ENCODE measurements around the gene TRIP12. TPM values are rescaled to one million over a fixed set of nuclear protein-coding genes. Genes with fewer than 3 reads are reported as not detected.

The TRIP12 gene
- total and polyA plus RNA-seq, 2 donors (not counting 3 experiments of a cell fraction or from before 2014, with no cell fraction given), result 53.8 to 278 TPM

GRCh38 chr2:229731916-229732315 lies 189.9 kb downstream of the TRIP12 start:
- no TSS peak for BruUV-seq (replicated peaks)
- H3K79me2 ChIP-seq (ENCODE audit: control insufficient read depth, insufficient read depth, low read length), result no peaks in the 10 kb centered on the region
- ChIA-PET CTCF (no interaction called here), POLR2A (no interaction called here)
- dilution Hi-C loops (cut with MboI; ENCODE audit: extremely low pct_ligation_motif_present, low sequenced_read_pairs) (no loop called here), intact Hi-C loops (cut with micrococcal nuclease) (no loop called here)
- no peak overlapping the region for H3K4me2 ChIP-seq (ENCODE audit: insufficient read depth, low read length)
- DNase-seq (ENCODE audit: low read depth, low spot score), result no peak
- H4K20me1 ChIP-seq (replicated peaks; ENCODE audit: control insufficient read depth, extremely low read depth, insufficient read depth, low read length), result no peaks in the 10 kb centered on the region
- FAIRE-seq, result no peak
- H2AFZ ChIP-seq (ENCODE audit: low read depth, low read length), result no peak overlapping the region
- no peak overlapping the region for H3K9ac ChIP-seq (replicated peaks; ENCODE audit: extremely low read depth, insufficient read depth, low read length)
- peaks cover 0 to 3% of the 10 kb centered on the region in 2 experiments for H3K27me3 ChIP-seq (ENCODE audit: control insufficient read depth in 2 of 2, insufficient read depth in 2 of 2, low read length in 2 of 2)
- TF ChIP-seq MYC (IDR thresholded peaks at IDR 0.05; ENCODE audit: low read depth, low read length) (no peak), CTCF (IDR thresholded peaks at IDR 0.05; ENCODE audit: extremely low read depth in 1 of 2, insufficient read depth in 1 of 2, low read depth in 1 of 2, low read length in 2 of 2) (no peak), POLR2A (IDR thresholded peaks at IDR 0.05; ENCODE audit: low read depth, low read length) (no peak), JUN (IDR thresholded peaks at IDR 0.05; ENCODE audit: borderline replicate concordance, insufficient read depth, insufficient read length, low read depth) (no peak), EZH2 (IDR thresholded peaks at IDR 0.05; ENCODE audit: borderline replicate concordance, low read depth, low read length, severe bottlenecking) (no peak), POLR2AphosphoS5 (IDR thresholded peaks at IDR 0.05; ENCODE audit: insufficient read depth, low read depth, low read length) (no peak), FOS (IDR thresholded peaks at IDR 0.05; ENCODE audit: borderline replicate concordance, insufficient read depth, low read length) (no peak), GATA2 (IDR thresholded peaks at IDR 0.05; ENCODE audit: insufficient read depth, insufficient read length, low read depth, low read length) (no peak)
- TF ChIP-seq, protein P1, sequence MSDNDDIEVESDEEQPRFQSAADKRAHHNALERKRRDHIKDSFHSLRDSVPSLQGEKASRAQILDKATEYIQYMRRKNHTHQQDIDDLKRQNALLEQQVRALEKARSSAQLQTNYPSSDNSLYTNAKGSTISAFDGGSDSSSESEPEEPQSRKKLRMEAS (IDR thresholded peaks at IDR 0.05; ENCODE audit: insufficient read depth, insufficient read length), result no peak
- H3K36me3 ChIP-seq (ENCODE audit: control insufficient read depth in 2 of 2, extremely low read depth in 1 of 2, insufficient read depth in 2 of 2, low read length in 2 of 2), result no peaks in the 10 kb centered on the region
- no peak overlapping the region for H3K27ac ChIP-seq (ENCODE audit: insufficient read depth, low read depth, low read length)
- H3K4me1 ChIP-seq (ENCODE audit: control insufficient read depth, extremely low read depth, insufficient read depth, low read length), result no peaks in the 10 kb centered on the region
- H3K9me1 ChIP-seq (replicated peaks; ENCODE audit: control insufficient read depth, extremely low read depth, insufficient read depth, low read length), result no peaks in the 10 kb centered on the region
- no peaks in the 10 kb centered on the region for H3K9me3 ChIP-seq (replicated peaks; ENCODE audit: control insufficient read depth, insufficient read depth, low read length)
- no peak overlapping the region for H3K4me3 ChIP-seq (replicated peaks in 1 of 3; ENCODE audit: insufficient read depth in 1 of 3, low read depth in 1 of 3, low read length in 3 of 3)
